GM06990 (cell line): ENCODE results near the gene FFAR1.

ENCODE experiments used
- DNase-seq: peaks from one replicate; pipeline ENCODE4 v3.0.0-alpha.2; 2011; ENCODE audit not compliant: insufficient read length; ENCODE audit errors: extremely low read depth
- H3K27me3 ChIP-seq: replicated peaks from 2 replicates; pipeline ENCODE4 v1.6.0; 2011; ENCODE audit warnings: low read length; ENCODE audit not compliant: control insufficient read depth, insufficient read depth
- H3K36me3 ChIP-seq: 2 replicates; pipeline ENCODE4 v1.5.1; 2011; ENCODE audit warnings: low read length; ENCODE audit not compliant: control insufficient read depth, insufficient read depth
- H3K4me3 ChIP-seq: replicated peaks from 2 replicates; pipeline ENCODE4 v1.5.1; 2011; ENCODE audit warnings: low read depth, mild to moderate bottlenecking, control low read depth, low read length
- TF ChIP-seq, protein P1 (sequence below): IDR thresholded peaks from 2 replicates; pipeline ENCODE4 v1.5.1; 2011; ENCODE audit warnings: low read length, control low read depth, mild to moderate bottlenecking, inconsistent platforms; ENCODE audit not compliant: insufficient read depth, poor library complexity, severe bottlenecking

The FFAR1 gene

GRCh38 chr19:35310811-35311465, 36.8 kb upstream of the FFAR1 start:
- Histone ChIP-seq H3K36me3 (no peaks in the 10 kb centered on the region), H3K27me3 (no peaks in the 10 kb centered on the region), H3K4me3 (no peak overlapping the region)
- TF ChIP-seq, protein P1, sequence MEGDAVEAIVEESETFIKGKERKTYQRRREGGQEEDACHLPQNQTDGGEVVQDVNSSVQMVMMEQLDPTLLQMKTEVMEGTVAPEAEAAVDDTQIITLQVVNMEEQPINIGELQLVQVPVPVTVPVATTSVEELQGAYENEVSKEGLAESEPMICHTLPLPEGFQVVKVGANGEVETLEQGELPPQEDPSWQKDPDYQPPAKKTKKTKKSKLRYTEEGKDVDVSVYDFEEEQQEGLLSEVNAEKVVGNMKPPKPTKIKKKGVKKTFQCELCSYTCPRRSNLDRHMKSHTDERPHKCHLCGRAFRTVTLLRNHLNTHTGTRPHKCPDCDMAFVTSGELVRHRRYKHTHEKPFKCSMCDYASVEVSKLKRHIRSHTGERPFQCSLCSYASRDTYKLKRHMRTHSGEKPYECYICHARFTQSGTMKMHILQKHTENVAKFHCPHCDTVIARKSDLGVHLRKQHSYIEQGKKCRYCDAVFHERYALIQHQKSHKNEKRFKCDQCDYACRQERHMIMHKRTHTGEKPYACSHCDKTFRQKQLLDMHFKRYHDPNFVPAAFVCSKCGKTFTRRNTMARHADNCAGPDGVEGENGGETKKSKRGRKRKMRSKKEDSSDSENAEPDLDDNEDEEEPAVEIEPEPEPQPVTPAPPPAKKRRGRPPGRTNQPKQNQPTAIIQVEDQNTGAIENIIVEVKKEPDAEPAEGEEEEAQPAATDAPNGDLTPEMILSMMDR: no peak
- DNase-seq: no peak

DNA sequence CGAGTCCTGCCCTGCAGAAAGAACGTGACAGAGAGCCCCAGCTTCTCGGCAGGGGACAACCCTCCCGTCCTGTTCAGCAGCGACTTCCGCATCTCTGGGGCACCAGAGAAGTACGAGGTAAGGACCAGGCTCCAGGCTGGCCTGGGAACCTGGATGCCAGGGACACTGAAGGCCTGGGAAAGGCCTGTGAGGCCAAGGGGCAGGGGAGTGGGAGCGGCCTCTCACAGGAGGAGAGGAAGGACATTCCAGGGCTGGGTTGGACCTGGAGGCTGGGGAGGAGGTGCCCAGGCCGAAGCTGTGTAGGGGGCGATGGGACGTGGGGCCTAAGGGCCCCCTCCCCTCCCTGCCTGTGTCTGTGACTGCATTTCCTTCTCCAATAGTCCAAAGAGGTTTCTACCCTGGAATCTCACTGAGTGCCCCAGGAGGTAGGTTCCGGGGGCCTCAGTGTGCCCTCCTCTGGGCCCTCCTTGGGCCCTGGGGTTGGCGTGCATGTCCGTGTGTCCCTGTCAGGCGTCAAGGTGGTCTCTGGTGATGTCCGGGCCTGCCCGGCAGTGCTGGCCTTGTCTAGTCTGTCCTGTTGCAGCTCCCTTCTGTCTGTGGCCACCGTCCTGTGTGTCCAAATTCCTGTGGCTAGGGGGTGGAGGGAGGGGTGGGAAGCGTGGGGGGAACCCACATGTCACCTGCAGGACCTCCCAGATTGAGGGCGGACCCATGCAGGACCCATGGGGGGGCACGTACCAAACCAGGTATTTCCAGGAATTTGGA, 35.6 kb upstream of the FFAR1 start:
- TF ChIP-seq, protein P1: no peak
- DNase-seq: no peak
- no peak overlapping the region for H3K4me3 ChIP-seq
- H3K36me3 ChIP-seq: no peaks in the 10 kb centered on the region
- H3K27me3 ChIP-seq: no peaks in the 10 kb centered on the region

GRCh38 chr19:35313587-35313986, 34.1 kb upstream of the FFAR1 start:
- H3K4me3 ChIP-seq: no peak overlapping the region
- TF ChIP-seq, protein P1: no peak
- no peak for DNase-seq
- no peaks in the 10 kb centered on the region for H3K36me3 ChIP-seq
- no peaks in the 10 kb centered on the region for H3K27me3 ChIP-seq

- Histone ChIP-seq H3K27me3 (no peaks in the 10 kb centered on the region), H3K4me3 (no peak overlapping the region), H3K36me3 (no peaks in the 10 kb centered on the region)
- DNase-seq: no peak
- TF ChIP-seq, protein P1: no peak
Observed at GRCh38 chr19:35314031-35314430, 33.7 kb upstream of the FFAR1 start.

GRCh38 chr19:35314858-35315470, 32.7 kb upstream of the FFAR1 start:
- Histone ChIP-seq H3K27me3 (no peaks in the 10 kb centered on the region), H3K36me3 (no peaks in the 10 kb centered on the region), H3K4me3 (no peak overlapping the region)
- TF ChIP-seq, protein P1: no peak
- no peak for DNase-seq
